ENCODE results near the gene RUNX1. TPM values are rescaled to one million over a fixed set of nuclear protein-coding genes. Genes with fewer than 3 reads are reported as not detected.

The RUNX1 gene
- total RNA-seq, 1 donor from 2014 or later: 23.9 TPM

DNA sequence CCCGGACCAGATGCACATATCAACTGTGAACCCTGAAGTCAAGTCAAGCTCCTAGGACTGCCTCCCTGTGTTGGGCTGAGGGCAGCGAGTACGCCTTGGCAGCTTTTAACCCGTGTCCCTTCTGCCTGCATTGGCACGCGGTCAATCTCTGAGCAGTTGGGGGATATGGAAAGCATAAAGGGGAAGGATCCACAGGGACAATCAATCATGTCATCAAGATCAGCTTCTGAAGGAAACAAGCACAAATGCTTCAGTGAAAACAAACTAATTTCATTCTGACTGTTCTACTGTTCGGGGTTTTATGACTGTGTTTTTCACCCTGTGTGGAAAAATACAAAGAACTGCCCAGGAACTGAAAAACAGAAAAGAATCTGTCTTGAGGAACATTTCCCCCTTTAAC, 106.2 kb downstream of the RUNX1 start:
- no peak overlapping the region for H3K27ac Mint-ChIP-seq (ENCODE audit: unreplicated experiment)
- no peak overlapping the region for H3K4me3 Mint-ChIP-seq (ENCODE audit: unreplicated experiment)
- TF ChIP-seq, protein P1, sequence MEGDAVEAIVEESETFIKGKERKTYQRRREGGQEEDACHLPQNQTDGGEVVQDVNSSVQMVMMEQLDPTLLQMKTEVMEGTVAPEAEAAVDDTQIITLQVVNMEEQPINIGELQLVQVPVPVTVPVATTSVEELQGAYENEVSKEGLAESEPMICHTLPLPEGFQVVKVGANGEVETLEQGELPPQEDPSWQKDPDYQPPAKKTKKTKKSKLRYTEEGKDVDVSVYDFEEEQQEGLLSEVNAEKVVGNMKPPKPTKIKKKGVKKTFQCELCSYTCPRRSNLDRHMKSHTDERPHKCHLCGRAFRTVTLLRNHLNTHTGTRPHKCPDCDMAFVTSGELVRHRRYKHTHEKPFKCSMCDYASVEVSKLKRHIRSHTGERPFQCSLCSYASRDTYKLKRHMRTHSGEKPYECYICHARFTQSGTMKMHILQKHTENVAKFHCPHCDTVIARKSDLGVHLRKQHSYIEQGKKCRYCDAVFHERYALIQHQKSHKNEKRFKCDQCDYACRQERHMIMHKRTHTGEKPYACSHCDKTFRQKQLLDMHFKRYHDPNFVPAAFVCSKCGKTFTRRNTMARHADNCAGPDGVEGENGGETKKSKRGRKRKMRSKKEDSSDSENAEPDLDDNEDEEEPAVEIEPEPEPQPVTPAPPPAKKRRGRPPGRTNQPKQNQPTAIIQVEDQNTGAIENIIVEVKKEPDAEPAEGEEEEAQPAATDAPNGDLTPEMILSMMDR (IDR thresholded peaks at IDR 0.05): no peak
- no peak for DNase-seq (ENCODE audit: extremely low spot score, unreplicated experiment)
- peaks cover 23% of the 10 kb centered on the region for H3K4me1 Mint-ChIP-seq (ENCODE audit: unreplicated experiment)
- no peaks in the 10 kb centered on the region for H3K9me3 Mint-ChIP-seq (ENCODE audit: unreplicated experiment)
- H3K27me3 Mint-ChIP-seq (ENCODE audit: unreplicated experiment): no peaks in the 10 kb centered on the region
- H3K36me3 Mint-ChIP-seq (ENCODE audit: unreplicated experiment): no peaks in the 10 kb centered on the region

GRCh38 chr21:34941162-34941561, 107.9 kb downstream of the RUNX1 start:
- TF ChIP-seq, protein P1 (IDR thresholded peaks at IDR 0.05): no peak
- Mint-ChIP-seq H3K27me3 (ENCODE audit: unreplicated experiment) (no peaks in the 10 kb centered on the region), H3K9me3 (ENCODE audit: unreplicated experiment) (no peaks in the 10 kb centered on the region), H3K4me1 (ENCODE audit: unreplicated experiment) (peaks cover 16% of the 10 kb centered on the region), H3K4me3 (ENCODE audit: unreplicated experiment) (no peak overlapping the region), H3K27ac (ENCODE audit: unreplicated experiment) (no peak overlapping the region), H3K36me3 (ENCODE audit: unreplicated experiment) (no peaks in the 10 kb centered on the region)
- no peak for DNase-seq (ENCODE audit: extremely low spot score, unreplicated experiment)

GRCh38 chr21:34939673-34940331, 109.3 kb downstream of the RUNX1 start:
- TF ChIP-seq, protein P1 (IDR thresholded peaks at IDR 0.05): no peak
- Mint-ChIP-seq H3K27me3 (ENCODE audit: unreplicated experiment) (no peaks in the 10 kb centered on the region), H3K27ac (ENCODE audit: unreplicated experiment) (no peak overlapping the region), H3K36me3 (ENCODE audit: unreplicated experiment) (no peaks in the 10 kb centered on the region), H3K4me3 (ENCODE audit: unreplicated experiment) (no peak overlapping the region), H3K4me1 (ENCODE audit: unreplicated experiment) (peaks cover 19% of the 10 kb centered on the region), H3K9me3 (ENCODE audit: unreplicated experiment) (no peaks in the 10 kb centered on the region)
- no peak for DNase-seq (ENCODE audit: extremely low spot score, unreplicated experiment)

- Mint-ChIP-seq H3K4me3 (ENCODE audit: unreplicated experiment) (no peak overlapping the region), H3K27ac (ENCODE audit: unreplicated experiment) (no peak overlapping the region), H3K4me1 (ENCODE audit: unreplicated experiment) (peaks cover 20% of the 10 kb centered on the region), H3K27me3 (ENCODE audit: unreplicated experiment) (no peaks in the 10 kb centered on the region), H3K9me3 (ENCODE audit: unreplicated experiment) (no peaks in the 10 kb centered on the region), H3K36me3 (ENCODE audit: unreplicated experiment) (no peaks in the 10 kb centered on the region)
- no peak for DNase-seq (ENCODE audit: extremely low spot score, unreplicated experiment)
- TF ChIP-seq, protein P1 (IDR thresholded peaks at IDR 0.05): no peak
These were observed 110.9 kb downstream of the RUNX1 start for GRCh38 chr21:34938089-34938764.

- peaks cover 20% of the 10 kb centered on the region for H3K4me1 Mint-ChIP-seq (ENCODE audit: unreplicated experiment)
- H3K9me3 Mint-ChIP-seq (ENCODE audit: unreplicated experiment): no peaks in the 10 kb centered on the region
- no peak for DNase-seq (ENCODE audit: extremely low spot score, unreplicated experiment)
- no peaks in the 10 kb centered on the region for H3K27me3 Mint-ChIP-seq (ENCODE audit: unreplicated experiment)
- TF ChIP-seq, protein P1 (IDR thresholded peaks at IDR 0.05): no peak
- no peak overlapping the region for H3K4me3 Mint-ChIP-seq (ENCODE audit: unreplicated experiment)
- H3K36me3 Mint-ChIP-seq (ENCODE audit: unreplicated experiment): no peaks in the 10 kb centered on the region
- no peak overlapping the region for H3K27ac Mint-ChIP-seq (ENCODE audit: unreplicated experiment)
These were observed 112.1 kb downstream of the RUNX1 start for GRCh38 chr21:34936883-34937563.

Data from osteocyte (in vitro differentiated cells).